B cell (primary cell): Measurements from ENCODE around the gene DDX60. TPM values are rescaled to one million over a fixed set of nuclear protein-coding genes. Genes with fewer than 3 reads are reported as not detected.
"Not testable (repeated sequence)": the region's sequence is repeated elsewhere in the genome, so short reads cannot be mapped to it uniquely, and the experiment has no call there.

Experiments
- ATAC-seq: fragments of 200-7000 bp; cut with Tn5 transposase; one replicate; pipeline ENCODE4 v1.10.0; 2021; ENCODE audit warnings: low read depth, mild to moderate bottlenecking, moderate number of reproducible peaks, moderate library complexity
- CTCF ChIA-PET: fragments of 350-600 bp; sonication (Branson Sonifier 250); formaldehyde crosslinking; loops from one replicate; lab custom pipeline; 2021; ENCODE audit warnings: antibody characterized with exemption, inconsistent platforms; lab: Charles Lee
- POLR2A ChIA-PET: fragments of 350-600 bp; sonication (Branson Sonifier 250); formaldehyde crosslinking; loops from one replicate; lab custom pipeline; 2021; ENCODE audit warnings: antibody characterized with exemption; lab: Charles Lee
- DNase-seq: peaks from one replicate; pipeline ENCODE4 v3.0.0; 2013
- H2AFZ ChIP-seq: 2 replicates; pipeline ENCODE4 v1.6.1; 2012; ENCODE audit warnings: mild to moderate bottlenecking, low read depth, low read length; ENCODE audit not compliant: insufficient read depth, poor library complexity, severe bottlenecking
- H3K27ac ChIP-seq, 2 donors: 1 replicate in 1 of 2; 2 replicates in 1 of 2; pipeline ENCODE4 v1.5.1; 2012 to 2013; ENCODE audit warnings: low read length in 2 of 2, mild to moderate bottlenecking in 2 of 2, moderate library complexity in 1 of 2
- H3K27me3 ChIP-seq, 4 experiments: fragments of 200-600 bp in 1 of 4; sonication (generic) in 1 of 4; replicated peaks in 1 of 4; 1 replicate in 2 of 4; 2 replicates in 2 of 4; pipeline versions ENCODE4 v1.6.1 to v1.7.0; 2013 to 2016; ENCODE audit warnings: low read length in 3 of 4, mild to moderate bottlenecking in 2 of 4, mixed read lengths in 1 of 4, moderate library complexity in 1 of 4; ENCODE audit not compliant: insufficient read depth in 4 of 4, control insufficient read depth in 3 of 4; ENCODE audit errors: control extremely low read depth in 1 of 4
- H3K36me3 ChIP-seq, 2 experiments: replicated peaks in 1 of 2; 1 replicate in 1 of 2; 2 replicates in 1 of 2; pipeline versions ENCODE4 v1.6.1 to v1.7.1; 2013; ENCODE audit warnings: low read length in 1 of 2; ENCODE audit not compliant: insufficient read depth in 2 of 2, control insufficient read depth in 1 of 2; ENCODE audit errors: control extremely low read depth in 1 of 2, extremely low read depth in 1 of 2
- H3K4me1 ChIP-seq, 2 donors: fragments of 200-600 bp in 1 of 2; sonication (generic) in 1 of 2; 1 replicate in 1 of 2; 2 replicates in 1 of 2; pipeline versions ENCODE4 v1.5.1 to v1.6.1; 2013 to 2017; ENCODE audit warnings: low read length in 2 of 2; ENCODE audit not compliant: control insufficient read depth in 2 of 2, insufficient read depth in 2 of 2
- H3K4me2 ChIP-seq: replicated peaks from 2 replicates; pipeline ENCODE3; 2012; ENCODE audit warnings: mild to moderate bottlenecking, low read depth, low read length; ENCODE audit not compliant: poor library complexity, severe bottlenecking
- H3K4me3 ChIP-seq, 5 experiments: fragments of 200-600 bp in 1 of 5; sonication (generic) in 1 of 5; 1 replicate in 3 of 5; 2 replicates in 2 of 5; pipeline versions ENCODE4 v1.5.1 to v1.7.0; 2011 to 2016; ENCODE audit warnings: low read length in 4 of 5, mild to moderate bottlenecking in 4 of 5, low read depth in 2 of 5, control low read depth in 1 of 5, moderate library complexity in 1 of 5; ENCODE audit not compliant: insufficient read depth in 1 of 5; ENCODE audit errors: control extremely low read depth in 1 of 5, extremely low read depth in 1 of 5
- H3K79me2 ChIP-seq: fragments of 200-600 bp; sonication (generic); one replicate; pipeline ENCODE4 v1.6.0; 2016; ENCODE audit warnings: low read length; ENCODE audit not compliant: control insufficient read depth, insufficient read depth
- H3K9ac ChIP-seq: fragments of 200-600 bp; sonication (generic); 2 replicates; pipeline ENCODE4 v1.6.1; 2017; ENCODE audit warnings: mild to moderate bottlenecking, low read length, moderate library complexity
- H3K9me3 ChIP-seq, 3 donors: one replicate each; pipeline versions ENCODE4 v1.6.1 to v1.7.1; 2013; ENCODE audit warnings: low read length in 2 of 3; ENCODE audit not compliant: control insufficient read depth in 2 of 3, insufficient read depth in 1 of 3; ENCODE audit errors: control extremely low read depth in 1 of 3
- H4K20me1 ChIP-seq: 2 replicates; pipeline ENCODE4 v1.6.0; 2012; ENCODE audit warnings: mild to moderate bottlenecking, low read length; ENCODE audit not compliant: insufficient read depth, control insufficient read depth, poor library complexity, severe bottlenecking
- H3K27ac Mint-ChIP-seq: one replicate; pipeline ENCODE4 v1.8.0; 2021; ENCODE audit warnings: mixed read lengths
- H3K27me3 Mint-ChIP-seq: one replicate; pipeline ENCODE4 v1.8.0; 2021; ENCODE audit warnings: mixed read lengths
- H3K4me1 Mint-ChIP-seq: one replicate; pipeline ENCODE4 v1.8.0; 2021; ENCODE audit warnings: mixed read lengths
- H3K4me3 Mint-ChIP-seq: one replicate; pipeline ENCODE4 v1.8.0; 2021; ENCODE audit warnings: mixed read lengths
- H3K9me3 Mint-ChIP-seq: one replicate; pipeline ENCODE4 v1.8.0; 2022; ENCODE audit warnings: mixed read lengths; ENCODE audit not compliant: insufficient read depth
- EZH2 ChIP-seq: IDR thresholded peaks from 2 replicates; pipeline ENCODE4 v1.6.1; 2012; ENCODE audit warnings: borderline replicate concordance, low read depth, mild to moderate bottlenecking, moderate library complexity, low read length; ENCODE audit not compliant: insufficient read depth, poor library complexity, severe bottlenecking
- WGBS: methylation state at CpG from one replicate; pipeline ENCODE4 v1.1.5; 2013; ENCODE audit warnings: missing lambda C conversion rate; ENCODE audit not compliant: insufficient coverage; 5-methylcytosine and 5-hydroxymethylcytosine counted together
- intact Hi-C: fragments of 100-400 bp; cut with micrococcal nuclease; formaldehyde crosslinking; loops from one replicate; pipeline ENCODE4 v1.10.0; 2022
- polyA plus RNA-seq: library from polyadenylated mRNA; depleted of rRNA; stranded (reverse); fragments of >200 nt; gene quantifications from 2 replicates; pipeline ENCODE4 v1.2.3, GENCODE V29; 2012
- total RNA-seq, 2 donors: library from RNA; stranded (reverse); fragments of 120-200 nt in 1 of 2; gene quantifications; 1 replicate in 1 of 2; 2 replicates in 1 of 2; pipeline versions ENCODE4 v1.2.3 to v1.2.4, GENCODE V29; 2013 to 2022
- TF ChIP-seq, protein P1 (sequence below): fragments of 200-600 bp; IDR thresholded peaks from one replicate; pipeline ENCODE4 v1.8.0; 2022; ENCODE audit warnings: antibody characterized with exemption, mild to moderate bottlenecking

The DDX60 gene
- total and polyA plus RNA-seq, 2 donors (not counting 1 experiment from before 2014, with no cell fraction given), result 7.0 to 21.3 TPM

DNA sequence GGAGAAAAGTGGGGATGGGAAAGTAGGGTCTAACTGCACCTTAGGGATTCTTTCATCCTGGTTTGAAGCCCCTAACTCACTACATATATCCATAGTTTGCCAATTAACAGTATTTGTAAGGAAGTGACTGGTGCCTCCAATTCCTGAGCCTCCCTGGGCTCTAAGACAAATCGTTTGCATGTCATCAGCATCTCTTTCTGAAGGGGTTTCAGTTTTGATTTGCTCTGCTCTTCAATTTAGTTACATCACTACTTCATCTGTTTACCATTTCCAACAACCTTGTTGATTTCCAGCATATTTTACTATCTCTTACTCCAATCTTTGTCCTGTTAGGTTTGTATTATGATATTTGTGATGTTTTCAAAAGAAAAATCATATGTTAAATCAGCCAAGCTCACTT is 15.5 kb upstream of the DDX60 start:
- Histone ChIP-seq H3K36me3 (no peaks in the 10 kb centered on the region), H3K27me3 (no peaks in the 10 kb centered on the region), H3K4me3 (no peak overlapping the region), H3K27ac (no peak overlapping the region), H2AFZ (no peak overlapping the region), H3K4me1 (no peaks in the 10 kb centered on the region), H3K4me2 (no peak overlapping the region), H3K9ac (no peak overlapping the region), H3K79me2 (no peaks in the 10 kb centered on the region), H3K9me3 (peaks cover 0 to 4% (median 0%) of the 10 kb centered on the region in 3 donors), H4K20me1 (no peaks in the 10 kb centered on the region)
- ChIA-PET POLR2A (no interaction called here), CTCF (no interaction called here)
- no CpG with 5 or more reads among the region's 1 CpG for WGBS
- ATAC-seq (no peak), DNase-seq (no peak)
- no peak for TF ChIP-seq EZH2
- TF ChIP-seq, protein P1, sequence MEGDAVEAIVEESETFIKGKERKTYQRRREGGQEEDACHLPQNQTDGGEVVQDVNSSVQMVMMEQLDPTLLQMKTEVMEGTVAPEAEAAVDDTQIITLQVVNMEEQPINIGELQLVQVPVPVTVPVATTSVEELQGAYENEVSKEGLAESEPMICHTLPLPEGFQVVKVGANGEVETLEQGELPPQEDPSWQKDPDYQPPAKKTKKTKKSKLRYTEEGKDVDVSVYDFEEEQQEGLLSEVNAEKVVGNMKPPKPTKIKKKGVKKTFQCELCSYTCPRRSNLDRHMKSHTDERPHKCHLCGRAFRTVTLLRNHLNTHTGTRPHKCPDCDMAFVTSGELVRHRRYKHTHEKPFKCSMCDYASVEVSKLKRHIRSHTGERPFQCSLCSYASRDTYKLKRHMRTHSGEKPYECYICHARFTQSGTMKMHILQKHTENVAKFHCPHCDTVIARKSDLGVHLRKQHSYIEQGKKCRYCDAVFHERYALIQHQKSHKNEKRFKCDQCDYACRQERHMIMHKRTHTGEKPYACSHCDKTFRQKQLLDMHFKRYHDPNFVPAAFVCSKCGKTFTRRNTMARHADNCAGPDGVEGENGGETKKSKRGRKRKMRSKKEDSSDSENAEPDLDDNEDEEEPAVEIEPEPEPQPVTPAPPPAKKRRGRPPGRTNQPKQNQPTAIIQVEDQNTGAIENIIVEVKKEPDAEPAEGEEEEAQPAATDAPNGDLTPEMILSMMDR, result no peak
- intact Hi-C loops, result no loop called here
- Mint-ChIP-seq H3K27ac (no peak overlapping the region), H3K9me3 (no peaks in the 10 kb centered on the region), H3K27me3 (peaks cover 3% of the 10 kb centered on the region), H3K4me3 (no peak overlapping the region), H3K4me1 (no peaks in the 10 kb centered on the region)

- 71% methylated on average over 2 of the region's 3 CpGs for WGBS
- intact Hi-C loops, H3K9me3 Mint-ChIP-seq: not testable (repeated sequence)
Measured at GRCh38 chr4:168330575-168330974, 12.0 kb upstream of the DDX60 start.

More at GRCh38 chr4:168330575-168330974, 12.0 kb upstream of the DDX60 start:
- H3K4me2 ChIP-seq, H3K4me1 ChIP-seq, H3K79me2 ChIP-seq, H3K27ac Mint-ChIP-seq, ATAC-seq, H3K27me3 Mint-ChIP-seq, H3K27ac ChIP-seq, H2AFZ ChIP-seq, H3K4me3 Mint-ChIP-seq, H3K27me3 ChIP-seq, H3K36me3 ChIP-seq, H3K4me3 ChIP-seq, H3K9ac ChIP-seq, H3K4me1 Mint-ChIP-seq, H3K9me3 ChIP-seq, CTCF ChIA-PET, DNase-seq, H4K20me1 ChIP-seq: not testable (repeated sequence)
- POLR2A ChIA-PET, result interaction anchor here (0.6 kb wide), 1 partner anchor 65 kb away, joined by 4 read pairs; no protein-coding TSS in a partner anchor
